Measurements from ENCODE around the gene NAA50.

The NAA50 gene

GRCh38 chr3:113690482-113690881, 55.6 kb downstream of the NAA50 start:
- TF ChIP-seq, protein P1, sequence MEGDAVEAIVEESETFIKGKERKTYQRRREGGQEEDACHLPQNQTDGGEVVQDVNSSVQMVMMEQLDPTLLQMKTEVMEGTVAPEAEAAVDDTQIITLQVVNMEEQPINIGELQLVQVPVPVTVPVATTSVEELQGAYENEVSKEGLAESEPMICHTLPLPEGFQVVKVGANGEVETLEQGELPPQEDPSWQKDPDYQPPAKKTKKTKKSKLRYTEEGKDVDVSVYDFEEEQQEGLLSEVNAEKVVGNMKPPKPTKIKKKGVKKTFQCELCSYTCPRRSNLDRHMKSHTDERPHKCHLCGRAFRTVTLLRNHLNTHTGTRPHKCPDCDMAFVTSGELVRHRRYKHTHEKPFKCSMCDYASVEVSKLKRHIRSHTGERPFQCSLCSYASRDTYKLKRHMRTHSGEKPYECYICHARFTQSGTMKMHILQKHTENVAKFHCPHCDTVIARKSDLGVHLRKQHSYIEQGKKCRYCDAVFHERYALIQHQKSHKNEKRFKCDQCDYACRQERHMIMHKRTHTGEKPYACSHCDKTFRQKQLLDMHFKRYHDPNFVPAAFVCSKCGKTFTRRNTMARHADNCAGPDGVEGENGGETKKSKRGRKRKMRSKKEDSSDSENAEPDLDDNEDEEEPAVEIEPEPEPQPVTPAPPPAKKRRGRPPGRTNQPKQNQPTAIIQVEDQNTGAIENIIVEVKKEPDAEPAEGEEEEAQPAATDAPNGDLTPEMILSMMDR (conservative IDR thresholded peaks at IDR 0.05; ENCODE audit: low read length), result no peak
- H3K4me3 ChIP-seq (ENCODE audit: low read length), result no peak overlapping the region
- DNase-seq (ENCODE audit: low read depth), result no peak

DNA sequence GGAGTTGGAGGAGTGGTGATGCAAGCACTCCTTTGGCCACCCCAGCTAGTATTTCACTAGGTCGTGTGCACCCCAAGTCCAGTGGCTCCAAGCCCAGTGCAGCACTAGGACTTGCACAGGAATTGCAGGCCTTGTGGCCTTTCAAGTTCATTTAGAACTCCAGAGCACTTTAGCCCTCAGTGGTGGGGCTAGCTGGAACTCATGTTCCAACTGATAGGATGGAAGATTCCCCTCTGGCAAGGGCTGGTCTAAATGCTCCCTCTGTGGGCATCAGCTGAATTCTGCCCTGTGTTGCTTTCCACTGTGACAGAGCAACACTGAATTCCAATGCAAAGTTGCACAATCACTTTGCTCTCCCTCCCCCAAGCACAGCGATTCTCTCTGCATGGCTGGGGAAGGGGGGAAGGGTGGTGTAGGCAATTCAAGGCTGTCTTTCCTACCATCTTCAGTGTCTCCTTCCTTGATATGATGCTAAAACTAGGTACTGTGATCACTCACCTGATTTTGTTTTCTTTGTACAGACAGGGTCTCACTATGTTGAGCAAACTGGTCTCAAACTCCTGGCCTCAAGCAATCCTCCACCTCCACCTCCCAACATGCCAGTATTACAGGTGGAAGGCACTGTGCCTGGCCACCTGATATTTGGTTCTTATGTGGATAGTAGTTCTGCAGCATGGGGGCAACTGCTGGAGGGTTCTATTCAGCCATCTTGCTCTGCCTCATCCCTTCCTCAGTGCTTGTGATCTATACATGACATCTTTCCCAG, 59.9 kb downstream of the NAA50 start:
- peak; percentile 67 for DNase-seq (ENCODE audit: low read depth)
- no peak overlapping the region for H3K4me3 ChIP-seq (ENCODE audit: low read length)
- TF ChIP-seq, protein P1 (conservative IDR thresholded peaks at IDR 0.05; ENCODE audit: low read length), result no peak; the same call in 1 of the 2 replicates

DNA sequence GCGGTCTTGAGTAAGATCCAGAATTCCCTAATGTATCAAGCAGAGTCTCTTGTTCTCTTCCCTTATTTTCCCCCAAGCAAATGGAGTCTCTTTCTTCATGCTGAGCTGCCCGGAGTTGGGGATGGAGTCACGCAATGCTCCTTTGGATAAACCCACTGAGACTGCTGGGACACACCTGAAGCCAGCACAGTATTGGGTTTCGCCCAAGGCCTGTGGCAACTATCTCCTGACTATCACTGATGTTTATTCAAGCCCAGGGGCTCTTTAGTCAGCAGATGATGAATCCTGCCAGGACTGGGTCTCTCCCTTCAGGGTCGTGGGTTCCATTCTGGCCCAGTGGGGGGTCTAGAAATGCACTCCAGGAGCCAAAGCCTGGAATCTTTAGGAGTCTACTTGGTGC, 60.9 kb downstream of the NAA50 start:
- TF ChIP-seq, protein P1 (conservative IDR thresholded peaks at IDR 0.05; ENCODE audit: low read length), result no peak
- H3K4me3 ChIP-seq (ENCODE audit: low read length), result no peak overlapping the region
- no peak for DNase-seq (ENCODE audit: low read depth)

- TF ChIP-seq, protein P1 (conservative IDR thresholded peaks at IDR 0.05; ENCODE audit: low read length), result no peak
- H3K4me3 ChIP-seq (ENCODE audit: low read length), result no peak overlapping the region
- DNase-seq (ENCODE audit: low read depth), result no peak
These were observed 61.7 kb downstream of the NAA50 start for GRCh38 chr3:113684271-113684819.

DNA sequence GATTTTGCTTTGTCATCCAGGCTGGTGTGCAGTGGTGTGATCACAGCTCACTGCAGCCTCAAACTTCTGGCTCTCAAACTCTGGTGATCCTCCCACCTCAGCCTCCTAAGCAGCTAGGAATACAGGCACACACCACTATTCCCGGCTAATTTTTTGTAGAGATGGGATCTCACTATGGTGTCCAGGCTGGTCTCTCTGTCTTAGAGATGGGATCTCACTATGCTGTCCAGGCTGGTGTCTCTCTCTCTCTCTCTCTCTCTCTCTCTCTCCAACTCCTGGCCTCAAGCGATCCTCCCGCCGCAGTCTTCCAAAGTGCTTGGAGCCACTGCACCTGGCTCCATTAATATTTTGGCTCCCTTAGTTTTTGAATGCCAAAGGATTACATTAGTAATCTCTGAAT, 67.3 kb downstream of the NAA50 start:
- TF ChIP-seq, protein P1 (conservative IDR thresholded peaks at IDR 0.05; ENCODE audit: low read length), result no peak
- no peak overlapping the region for H3K4me3 ChIP-seq (ENCODE audit: low read length)
- DNase-seq (ENCODE audit: low read depth), result no peak

- H3K4me3 ChIP-seq (ENCODE audit: low read length), result no peak overlapping the region
- DNase-seq (ENCODE audit: low read depth), result no peak
- TF ChIP-seq, protein P1 (conservative IDR thresholded peaks at IDR 0.05; ENCODE audit: low read length), result no peak
These were observed 68.3 kb downstream of the NAA50 start for GRCh38 chr3:113677737-113678136.

DNA sequence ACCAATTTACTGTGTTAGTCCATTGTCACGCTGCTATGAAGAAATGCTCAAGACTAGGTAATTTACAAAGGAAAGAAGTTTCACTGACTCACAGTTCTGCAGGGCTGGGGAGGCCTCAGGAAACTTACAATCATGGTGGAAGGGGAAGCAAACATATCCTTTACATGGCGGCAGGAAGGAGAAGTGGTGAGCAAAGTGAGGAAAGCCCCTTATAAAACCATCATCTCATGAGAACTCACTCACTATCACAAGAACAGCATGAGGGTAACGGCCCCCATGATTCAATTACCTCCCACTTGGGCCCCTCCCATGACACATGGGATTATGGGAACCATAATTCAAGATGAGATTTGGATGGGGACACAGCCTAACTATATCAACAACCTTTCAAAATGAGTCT, 69.8 kb downstream of the NAA50 start:
- H3K4me3 ChIP-seq (ENCODE audit: low read length), result no peak overlapping the region
- no peak for DNase-seq (ENCODE audit: low read depth)
- TF ChIP-seq, protein P1 (conservative IDR thresholded peaks at IDR 0.05; ENCODE audit: low read length), result no peak

Measured in AG10803 (cell line).